Testis (tissue), 2 donors: Measurements from ENCODE around the gene FAM25A.
"Not testable (repeated sequence)": the region's sequence is repeated elsewhere in the genome, so short reads cannot be mapped to it uniquely, and the experiment has no call there.

Source experiments
- POLR2A ChIP-seq: fragments of 450-650 bp; IDR thresholded peaks from one replicate; pipeline ENCODE4 v1.6.1; 2017; ENCODE audit warnings: antibody characterized with exemption, mild to moderate bottlenecking, moderate library complexity
- TF ChIP-seq, protein P1 (sequence below), 3 experiments: fragments of 450-650 bp in 2 of 3; fragments of 200-600 bp in 1 of 3; sonication (generic) in 1 of 3; IDR thresholded peaks; one replicate each; pipeline ENCODE4 v1.5.1; 2016 to 2019; ENCODE audit warnings: antibody characterized with exemption in 3 of 3, mild to moderate bottlenecking in 2 of 3, moderate library complexity in 1 of 3

DNA sequence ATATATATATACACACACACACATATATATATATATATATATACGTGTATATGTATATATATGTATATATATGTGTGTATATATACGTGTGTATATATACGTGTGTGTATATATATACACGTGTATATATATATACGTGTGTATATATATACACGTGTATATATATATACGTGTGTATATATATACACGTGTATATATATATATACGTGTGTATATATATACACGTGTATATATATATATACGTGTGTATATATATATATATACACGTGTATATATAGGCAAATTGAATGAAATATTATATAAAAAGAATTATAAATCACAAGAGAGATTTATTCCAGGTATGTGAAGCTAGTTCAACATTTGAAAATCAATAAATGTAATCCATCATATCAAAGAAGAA, 28.7 kb upstream of the FAM25A start:
- TF ChIP-seq, protein P1, sequence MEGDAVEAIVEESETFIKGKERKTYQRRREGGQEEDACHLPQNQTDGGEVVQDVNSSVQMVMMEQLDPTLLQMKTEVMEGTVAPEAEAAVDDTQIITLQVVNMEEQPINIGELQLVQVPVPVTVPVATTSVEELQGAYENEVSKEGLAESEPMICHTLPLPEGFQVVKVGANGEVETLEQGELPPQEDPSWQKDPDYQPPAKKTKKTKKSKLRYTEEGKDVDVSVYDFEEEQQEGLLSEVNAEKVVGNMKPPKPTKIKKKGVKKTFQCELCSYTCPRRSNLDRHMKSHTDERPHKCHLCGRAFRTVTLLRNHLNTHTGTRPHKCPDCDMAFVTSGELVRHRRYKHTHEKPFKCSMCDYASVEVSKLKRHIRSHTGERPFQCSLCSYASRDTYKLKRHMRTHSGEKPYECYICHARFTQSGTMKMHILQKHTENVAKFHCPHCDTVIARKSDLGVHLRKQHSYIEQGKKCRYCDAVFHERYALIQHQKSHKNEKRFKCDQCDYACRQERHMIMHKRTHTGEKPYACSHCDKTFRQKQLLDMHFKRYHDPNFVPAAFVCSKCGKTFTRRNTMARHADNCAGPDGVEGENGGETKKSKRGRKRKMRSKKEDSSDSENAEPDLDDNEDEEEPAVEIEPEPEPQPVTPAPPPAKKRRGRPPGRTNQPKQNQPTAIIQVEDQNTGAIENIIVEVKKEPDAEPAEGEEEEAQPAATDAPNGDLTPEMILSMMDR (IDR thresholded peaks at IDR 0.05): not testable (repeated sequence)
- TF ChIP-seq POLR2A: not testable (repeated sequence)
